OCI-LY7 (cell line): ENCODE data around the gene C16orf89. TPM values are rescaled to one million over a fixed set of nuclear protein-coding genes. Genes with fewer than 3 reads are reported as not detected.

Experiments used
- BruUV-seq: library from RNA; stranded (reverse); fragments of 400-500 nt; replicated peaks from 2 replicates; lab custom pipeline; 2021; lab: Mats Ljungman, UMichigan
- CTCF ChIA-PET: fragments of 300-600 bp; sonication (Branson Sonifier 250); formaldehyde crosslinking; loops from one replicate; lab custom pipeline; 2022; ENCODE audit warnings: antibody characterized with exemption; ENCODE audit not compliant: unreplicated experiment; lab: Charles Lee
- POLR2A ChIA-PET: fragments of 300-600 bp; sonication (Branson Sonifier 250); formaldehyde crosslinking; loops from one replicate; lab custom pipeline; 2022; ENCODE audit warnings: antibody characterized with exemption; lab: Charles Lee
- DNase-seq: peaks from one replicate; pipeline ENCODE4 v3.0.0-alpha.2; 2015; ENCODE audit warnings: low spot score
- H2AFZ ChIP-seq: fragments of 200-600 bp; sonication (generic), shearing (Covaris generic); 2 replicates; pipeline ENCODE4 v1.6.1; 2014; ENCODE audit warnings: mild to moderate bottlenecking, antibody characterized with exemption, low read length, moderate library complexity
- H3K27ac ChIP-seq: fragments of 200-600 bp; sonication (generic); 2 replicates; pipeline ENCODE4 v1.5.1; 2014; ENCODE audit warnings: mixed run types, low read depth, mild to moderate bottlenecking, moderate library complexity, low read length, inconsistent platforms; ENCODE audit not compliant: poor library complexity, severe bottlenecking
- H3K36me3 ChIP-seq: fragments of 200-600 bp; sonication (generic); 2 replicates; pipeline ENCODE4 v1.6.1; 2014; ENCODE audit warnings: mild to moderate bottlenecking, antibody characterized with exemption, low read length, moderate library complexity, mixed read lengths; ENCODE audit not compliant: insufficient read depth
- H3K4me1 ChIP-seq: fragments of 200-600 bp; sonication (generic); 2 replicates; pipeline ENCODE4 v1.5.1; 2014; ENCODE audit warnings: mild to moderate bottlenecking, low read length; ENCODE audit not compliant: insufficient read depth, poor library complexity, severe bottlenecking
- H3K4me2 ChIP-seq: fragments of 200-600 bp; sonication (generic); 2 replicates; pipeline ENCODE4 v1.6.1; 2014; ENCODE audit warnings: mild to moderate bottlenecking, low read length
- H3K4me3 ChIP-seq: fragments of 200-600 bp; sonication (generic); 2 replicates; pipeline ENCODE4 v1.5.1; 2014; ENCODE audit warnings: mild to moderate bottlenecking, low read depth, low read length; ENCODE audit not compliant: poor library complexity, severe bottlenecking
- H3K79me2 ChIP-seq: fragments of 200-600 bp; sonication (generic); 2 replicates; pipeline ENCODE4 v1.6.1; 2016; ENCODE audit warnings: low read depth, mild to moderate bottlenecking, low read length, moderate library complexity, mixed read lengths; ENCODE audit not compliant: insufficient read depth
- H3K9me2 ChIP-seq: fragments of 200-600 bp; sonication (generic); 2 replicates; pipeline ENCODE4 v1.6.1; 2016; ENCODE audit warnings: mild to moderate bottlenecking, low read length, mixed read lengths; ENCODE audit not compliant: insufficient read depth
- H3K9me3 ChIP-seq: fragments of 200-600 bp; sonication (generic); 2 replicates; pipeline ENCODE4 v1.6.1; 2014; ENCODE audit warnings: mild to moderate bottlenecking, mixed run types, low read length, mixed read lengths
- H4K20me1 ChIP-seq: fragments of 200-600 bp; sonication (generic); 2 replicates; pipeline ENCODE4 v1.6.1; 2014; ENCODE audit warnings: mild to moderate bottlenecking, antibody characterized with exemption, low read length, moderate library complexity, mixed read lengths; ENCODE audit not compliant: insufficient read depth
- CTCF ChIP-seq: fragments of 200-600 bp; sonication (generic); conservative IDR thresholded peaks from 2 replicates; pipeline ENCODE4 v1.5.1; 2014; ENCODE audit warnings: mild to moderate bottlenecking, antibody characterized with exemption, low read length, moderate library complexity, mixed read lengths
- EZH2phosphoT487 ChIP-seq: fragments of 200-600 bp; sonication (generic); IDR thresholded peaks from 2 replicates; pipeline ENCODE4 v1.6.1; 2018; ENCODE audit warnings: low read depth, borderline replicate concordance, mild to moderate bottlenecking, mixed run types, antibody characterized with exemption, low read length, moderate library complexity, mixed read lengths
- intact Hi-C: fragments of 100-400 bp; cut with micrococcal nuclease; formaldehyde crosslinking; loops from one replicate; pipeline ENCODE4 v1.10.0; 2022; ENCODE audit not compliant: unreplicated experiment
- total RNA-seq, 2 experiments: library from RNA; depleted of rRNA in 1 of 2; stranded (reverse); fragments of >200 nt in 1 of 2; shearing (Covaris generic) in 1 of 2; gene quantifications; 2 replicates each; pipeline ENCODE4 v1.2.3, GENCODE V29; 2014 to 2022

Gene C16orf89
- total RNA-seq, 2 experiments from 2014 or later = not detected

DNA sequence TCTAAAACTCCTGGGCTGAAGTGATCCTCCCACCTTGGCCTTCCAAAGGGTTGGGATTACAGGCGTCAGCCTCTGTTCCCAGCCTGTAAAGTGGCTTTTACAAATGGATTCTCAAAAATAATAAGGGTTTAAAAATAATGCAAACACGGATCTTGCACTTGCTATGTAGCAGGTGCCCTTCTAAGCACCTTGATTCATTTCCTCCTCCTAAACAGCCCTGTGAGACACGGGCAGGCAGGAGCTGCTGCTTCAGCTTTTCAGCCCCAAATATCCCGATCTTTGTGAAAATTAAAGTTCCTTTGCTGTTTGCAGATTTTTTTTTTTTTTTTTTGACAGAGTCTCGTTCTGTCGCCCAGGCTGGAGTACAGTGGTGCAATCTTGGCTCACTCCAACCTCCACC is 63.8 kb downstream of the C16orf89 start:
- intact Hi-C loops = no loop called here
- BruUV-seq = no TSS peak
- no peak overlapping the region for H2AFZ ChIP-seq
- no peaks in the 10 kb centered on the region for H3K4me1 ChIP-seq
- TF ChIP-seq CTCF = no peak
- no peak for TF ChIP-seq EZH2phosphoT487
- no peaks in the 10 kb centered on the region for H3K9me2 ChIP-seq
- H3K27ac ChIP-seq = no peak overlapping the region
- DNase-seq = no peak
- no peaks in the 10 kb centered on the region for H4K20me1 ChIP-seq
- H3K9me3 ChIP-seq = no peaks in the 10 kb centered on the region
- no peaks in the 10 kb centered on the region for H3K36me3 ChIP-seq
- POLR2A ChIA-PET = interaction anchor here (0.6 kb wide), 1 partner anchor 953 kb away, joined by 4 read pairs; no protein-coding TSS in a partner anchor
- CTCF ChIA-PET = no interaction called here
- no peak overlapping the region for H3K4me2 ChIP-seq
- H3K79me2 ChIP-seq = no peaks in the 10 kb centered on the region
- no peak overlapping the region for H3K4me3 ChIP-seq

GRCh38 chr16:5001571-5001970 is 64.2 kb downstream of the C16orf89 start:
- Histone ChIP-seq H2AFZ (no peak overlapping the region), H3K4me2 (no peak overlapping the region), H3K4me1 (no peaks in the 10 kb centered on the region), H3K9me3 (no peaks in the 10 kb centered on the region), H4K20me1 (no peaks in the 10 kb centered on the region), H3K27ac (no peak overlapping the region), H3K36me3 (no peaks in the 10 kb centered on the region), H3K4me3 (no peak overlapping the region), H3K79me2 (no peaks in the 10 kb centered on the region), H3K9me2 (no peaks in the 10 kb centered on the region)
- DNase-seq = no peak
- CTCF ChIA-PET = no interaction called here
- TF ChIP-seq EZH2phosphoT487 (no peak), CTCF (no peak)
- BruUV-seq = no TSS peak
- POLR2A ChIA-PET = interaction anchor here (0.6 kb wide), 1 partner anchor 953 kb away, joined by 4 read pairs; no protein-coding TSS in a partner anchor
- intact Hi-C loops = no loop called here

GRCh38 chr16:5000573-5001001 is 65.2 kb downstream of the C16orf89 start:
- ChIA-PET POLR2A (no interaction called here), CTCF (no interaction called here)
- Histone ChIP-seq H3K36me3 (no peaks in the 10 kb centered on the region), H3K79me2 (no peaks in the 10 kb centered on the region), H3K27ac (no peak overlapping the region), H2AFZ (no peak overlapping the region), H4K20me1 (no peaks in the 10 kb centered on the region), H3K9me3 (no peaks in the 10 kb centered on the region), H3K4me1 (no peaks in the 10 kb centered on the region), H3K4me2 (no peak overlapping the region), H3K9me2 (no peaks in the 10 kb centered on the region), H3K4me3 (no peak overlapping the region)
- TF ChIP-seq EZH2phosphoT487 = no peak
- TF ChIP-seq CTCF = no peak
- no TSS peak for BruUV-seq
- DNase-seq = no peak
- intact Hi-C loops = no loop called here
